A673 (cell line): ENCODE data around the gene ATP2B3.

Source experiments
- EZH2 ChIP-seq: fragments of 200-600 bp; sonication (generic); IDR thresholded peaks from 2 replicates; pipeline ENCODE4 v1.6.1; 2017; ENCODE audit warnings: borderline replicate concordance, low read depth, mild to moderate bottlenecking, mixed read lengths, antibody characterized with exemption, low read length; ENCODE audit not compliant: poor library complexity, severe bottlenecking
- TF ChIP-seq, protein P1 (sequence below): fragments of 300-800, 200-600 bp; sonication (generic); conservative IDR thresholded peaks from 2 replicates; pipeline ENCODE4 v1.5.1; 2017; ENCODE audit warnings: low read depth, mild to moderate bottlenecking, antibody characterized with exemption, low read length, moderate library complexity, mixed read lengths

DNA sequence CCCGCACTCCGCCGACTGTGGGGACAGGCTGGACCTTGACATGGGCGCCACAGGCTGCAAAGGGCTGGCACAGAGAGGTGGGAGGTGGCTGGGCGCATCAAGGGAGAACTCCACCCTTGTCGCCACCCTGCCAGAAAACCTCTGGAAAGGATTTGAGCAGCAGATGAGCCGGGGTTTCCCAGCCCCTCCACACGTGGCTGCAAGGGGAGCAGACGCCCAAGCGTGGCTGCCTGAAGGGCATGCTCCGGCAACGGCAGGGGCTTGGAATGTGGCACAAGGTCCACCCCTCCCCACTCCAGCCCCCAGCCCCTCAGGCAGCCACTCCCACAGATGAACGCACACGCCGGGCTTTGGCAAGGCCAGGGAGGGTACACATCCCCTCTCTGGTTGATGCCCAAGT, 18.1 kb upstream of the ATP2B3 start:
- TF ChIP-seq, protein P1, sequence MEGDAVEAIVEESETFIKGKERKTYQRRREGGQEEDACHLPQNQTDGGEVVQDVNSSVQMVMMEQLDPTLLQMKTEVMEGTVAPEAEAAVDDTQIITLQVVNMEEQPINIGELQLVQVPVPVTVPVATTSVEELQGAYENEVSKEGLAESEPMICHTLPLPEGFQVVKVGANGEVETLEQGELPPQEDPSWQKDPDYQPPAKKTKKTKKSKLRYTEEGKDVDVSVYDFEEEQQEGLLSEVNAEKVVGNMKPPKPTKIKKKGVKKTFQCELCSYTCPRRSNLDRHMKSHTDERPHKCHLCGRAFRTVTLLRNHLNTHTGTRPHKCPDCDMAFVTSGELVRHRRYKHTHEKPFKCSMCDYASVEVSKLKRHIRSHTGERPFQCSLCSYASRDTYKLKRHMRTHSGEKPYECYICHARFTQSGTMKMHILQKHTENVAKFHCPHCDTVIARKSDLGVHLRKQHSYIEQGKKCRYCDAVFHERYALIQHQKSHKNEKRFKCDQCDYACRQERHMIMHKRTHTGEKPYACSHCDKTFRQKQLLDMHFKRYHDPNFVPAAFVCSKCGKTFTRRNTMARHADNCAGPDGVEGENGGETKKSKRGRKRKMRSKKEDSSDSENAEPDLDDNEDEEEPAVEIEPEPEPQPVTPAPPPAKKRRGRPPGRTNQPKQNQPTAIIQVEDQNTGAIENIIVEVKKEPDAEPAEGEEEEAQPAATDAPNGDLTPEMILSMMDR = no peak
- no peak for TF ChIP-seq EZH2
